ENCODE data around the gene AREL1. TPM values are rescaled to one million over a fixed set of nuclear protein-coding genes. Genes with fewer than 3 reads are reported as not detected.

AREL1 gene
- total RNA-seq, 1 donor from 2014 or later: 29.1 TPM

DNA sequence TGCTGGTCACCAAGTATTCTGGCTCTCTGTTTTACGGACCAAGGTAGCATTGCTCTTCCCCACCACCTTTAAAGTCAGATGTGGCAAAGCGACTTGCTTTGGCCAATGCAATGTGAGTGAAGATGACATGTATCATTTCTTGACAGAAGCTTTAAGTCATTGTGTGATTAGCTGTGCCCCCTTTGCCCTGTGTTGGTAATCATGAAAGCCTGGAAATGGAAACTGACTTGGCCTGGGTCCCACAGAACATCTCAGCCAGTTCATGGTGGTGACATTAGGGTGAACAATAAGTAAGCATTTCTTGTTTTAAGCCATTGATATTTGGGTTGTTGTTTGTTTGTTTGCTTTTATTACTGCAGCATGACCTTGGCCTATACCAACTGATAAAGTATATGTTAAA, 34.4 kb upstream of the AREL1 start:
- intact Hi-C loops (cut with DNase I): no loop called here
- ATAC-seq (no peak), DNase-seq (no peak)
- TF ChIP-seq CTCF (IDR thresholded peaks at IDR 0.05): no peak
- Histone ChIP-seq H3K9me3 (no peaks in the 10 kb centered on the region), H3K27ac (no peak overlapping the region), H3K4me1 (no peaks in the 10 kb centered on the region), H3K4me3 (no peak overlapping the region), H3K36me3 (no peaks in the 10 kb centered on the region), H3K27me3 (ENCODE audit: low read depth) (no peaks in the 10 kb centered on the region)

GRCh38 chr14:74739293-74740030, 26.6 kb upstream of the AREL1 start:
- ATAC-seq: no peak
- H3K4me1 ChIP-seq: no peaks in the 10 kb centered on the region
- peaks cover 48% of the 10 kb centered on the region for H3K36me3 ChIP-seq
- H3K27me3 ChIP-seq (ENCODE audit: low read depth): no peaks in the 10 kb centered on the region
- no peak for TF ChIP-seq CTCF (IDR thresholded peaks at IDR 0.05)
- no peak overlapping the region for H3K27ac ChIP-seq
- intact Hi-C loops (cut with DNase I): no loop called here
- DNase-seq: no peak
- H3K9me3 ChIP-seq: no peaks in the 10 kb centered on the region
- H3K4me3 ChIP-seq: no peak overlapping the region

DNA sequence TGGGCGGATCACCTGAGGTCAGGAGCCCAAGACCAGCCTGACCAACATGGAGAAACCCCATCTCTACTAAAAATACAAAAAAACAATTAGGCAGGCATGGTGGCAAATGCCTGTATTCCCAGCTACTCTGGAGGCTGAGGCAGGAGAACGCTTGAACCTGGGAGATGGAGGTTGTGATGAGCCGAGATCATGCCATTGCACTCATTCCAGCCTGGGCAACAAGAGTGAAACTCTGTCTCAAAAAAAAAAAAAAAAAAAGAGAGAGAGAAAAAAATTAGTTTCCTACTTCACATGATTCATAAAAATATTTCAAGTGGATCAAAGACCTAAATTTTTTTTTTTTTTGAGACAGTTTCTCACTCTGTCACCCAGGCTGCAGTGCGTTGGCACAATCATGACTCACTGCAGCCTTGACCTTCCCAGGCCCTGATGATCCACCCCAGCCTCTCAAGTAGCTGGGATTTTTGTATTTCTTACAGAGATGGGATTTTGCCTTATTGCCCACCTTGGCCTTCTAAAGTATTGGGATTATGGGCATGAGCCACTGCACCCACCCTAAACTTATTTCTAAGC, 25.0 kb upstream of the AREL1 start:
- ATAC-seq (no peak), DNase-seq (no peak)
- Histone ChIP-seq H3K9me3 (no peaks in the 10 kb centered on the region), H3K4me3 (no peak overlapping the region), H3K27ac (no peak overlapping the region), H3K4me1 (no peaks in the 10 kb centered on the region), H3K36me3 (peaks cover 65% of the 10 kb centered on the region), H3K27me3 (ENCODE audit: low read depth) (no peaks in the 10 kb centered on the region)
- TF ChIP-seq CTCF (IDR thresholded peaks at IDR 0.05): no peak
- intact Hi-C loops (cut with DNase I): no loop called here

DNA sequence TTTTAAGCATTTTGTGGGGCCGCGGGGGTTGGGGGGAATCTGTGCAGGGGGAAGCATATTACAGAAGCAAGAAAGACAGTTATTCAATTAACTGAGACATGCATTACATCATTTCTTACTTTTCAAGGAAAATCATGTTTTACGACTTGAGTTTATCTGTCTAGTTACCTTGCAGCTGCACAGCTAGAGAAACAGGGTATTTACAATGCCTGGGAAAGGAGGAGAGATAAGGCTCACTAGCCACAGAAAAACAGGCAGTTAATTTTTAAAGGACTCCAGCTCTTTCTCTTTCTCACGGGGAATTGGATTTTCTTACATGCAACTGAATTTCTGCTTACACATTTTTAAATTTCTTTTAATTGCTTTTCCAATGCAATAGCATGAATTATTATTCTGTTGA, 22.2 kb upstream of the AREL1 start:
- intact Hi-C loops (cut with DNase I): no loop called here
- Histone ChIP-seq H3K9me3 (no peaks in the 10 kb centered on the region), H3K27me3 (ENCODE audit: low read depth) (no peaks in the 10 kb centered on the region), H3K36me3 (peaks cover 89% of the 10 kb centered on the region), H3K4me3 (no peak overlapping the region), H3K4me1 (no peaks in the 10 kb centered on the region), H3K27ac (no peak overlapping the region)
- ATAC-seq: no peak
- DNase-seq: no peak
- no peak for TF ChIP-seq CTCF (IDR thresholded peaks at IDR 0.05)

- H3K4me1 ChIP-seq: no peaks in the 10 kb centered on the region
- no peaks in the 10 kb centered on the region for H3K9me3 ChIP-seq
- H3K27me3 ChIP-seq (ENCODE audit: low read depth): no peaks in the 10 kb centered on the region
- ATAC-seq: no peak
- peaks cover 76% of the 10 kb centered on the region for H3K36me3 ChIP-seq
- no peak overlapping the region for H3K4me3 ChIP-seq
- DNase-seq: no peak
- no peak for TF ChIP-seq CTCF (IDR thresholded peaks at IDR 0.05)
- H3K27ac ChIP-seq: no peak overlapping the region
- intact Hi-C loops (cut with DNase I): no loop called here
Measured at GRCh38 chr14:74733221-74733620, 20.3 kb upstream of the AREL1 start.

All from lower lobe of right lung (tissue), 2 donors.